NCI-H1048 (cell line): Measurements from ENCODE around the gene MRPL19.

Experiments used
- DNase-seq: peaks from one replicate; lab custom pipeline; 2025; lab: John Stamatoyannopoulos, UW

The MRPL19 gene

GRCh38 chr2:75616933-75617332 is 29.6 kb upstream of the MRPL19 start:
- DNase-seq, result no peak

GRCh38 chr2:75619956-75620740 is 26.4 kb upstream of the MRPL19 start:
- no peak for DNase-seq

- no peak for DNase-seq
Measured at GRCh38 chr2:75621228-75621627, 25.4 kb upstream of the MRPL19 start.

GRCh38 chr2:75622500-75622899 is 24.1 kb upstream of the MRPL19 start:
- DNase-seq, result no peak

- DNase-seq, result no peak
Measured at GRCh38 chr2:75622929-75623328, 23.7 kb upstream of the MRPL19 start.

GRCh38 chr2:75627902-75628504 is 18.6 kb upstream of the MRPL19 start:
- peak; percentile 46 for DNase-seq

- DNase-seq, result no peak
Measured at GRCh38 chr2:75632091-75632701, 14.4 kb upstream of the MRPL19 start.

- DNase-seq, result no peak
Measured at GRCh38 chr2:75632813-75633212, 13.8 kb upstream of the MRPL19 start.

- no peak for DNase-seq
Measured at GRCh38 chr2:75633620-75634019, 13.0 kb upstream of the MRPL19 start.

GRCh38 chr2:75634945-75635344 is 11.6 kb upstream of the MRPL19 start:
- no peak for DNase-seq

GRCh38 chr2:75637568-75637967 is 9.0 kb upstream of the MRPL19 start:
- DNase-seq, result no peak

GRCh38 chr2:75640621-75641121 is 5.9 kb upstream of the MRPL19 start:
- peak; percentile 36 for DNase-seq

GRCh38 chr2:75641587-75641986 is 5.0 kb upstream of the MRPL19 start:
- no peak for DNase-seq

- no peak for DNase-seq
Measured at GRCh38 chr2:75643980-75644379, 2.6 kb upstream of the MRPL19 start.

GRCh38 chr2:75645643-75646042 is 940 bp upstream of the MRPL19 start:
- no peak for DNase-seq

GRCh38 chr2:75646090-75646582 is 447 bp upstream of the MRPL19 start:
- no peak for DNase-seq

GRCh38 chr2:75647771-75648170 is 1.2 kb downstream of the MRPL19 start:
- DNase-seq, result no peak

GRCh38 chr2:75654012-75654411 is 7.4 kb downstream of the MRPL19 start:
- DNase-seq, result no peak

- DNase-seq, result no peak
Measured at GRCh38 chr2:75655861-75656260, 9.3 kb downstream of the MRPL19 start.

- DNase-seq, result no peak
Measured at GRCh38 chr2:75656563-75656962, 10.0 kb downstream of the MRPL19 start.

GRCh38 chr2:75657798-75658197 is 11.2 kb downstream of the MRPL19 start:
- DNase-seq, result no peak

- no peak for DNase-seq
Measured at GRCh38 chr2:75666911-75667310, 20.3 kb downstream of the MRPL19 start.

- no peak for DNase-seq
Measured at GRCh38 chr2:75667884-75668283, 21.3 kb downstream of the MRPL19 start.
